NB4 (cell line): ENCODE results near the gene PLD4.

ENCODE experiments used
- CTCF ChIP-seq: IDR thresholded peaks from one replicate; pipeline ENCODE4 v1.5.1; 2012; ENCODE audit warnings: low read depth, low read length
- POLR2A ChIP-seq: IDR thresholded peaks from 2 replicates; pipeline ENCODE4 v1.6.1; 2011; ENCODE audit warnings: mild to moderate bottlenecking; ENCODE audit not compliant: insufficient read length; ENCODE audit errors: extremely low read depth

GRCh38 chr14:104895786-104896661 lies 28.7 kb upstream of the PLD4 start:
- TF ChIP-seq POLR2A (no peak), CTCF (no peak)
